Activated gamma-delta T cell (primary cell): ENCODE data around the gene TNFRSF6B.
"Not testable (repeated sequence)": the region's sequence is repeated elsewhere in the genome, so short reads cannot be mapped to it uniquely, and the experiment has no call there.

ENCODE experiments used
- DNase-seq: peaks from one replicate; lab custom pipeline; 2025; lab: John Stamatoyannopoulos, UW

Gene TNFRSF6B

GRCh38 chr20:63708301-63709148, 12.1 kb downstream of the TNFRSF6B start:
- DNase-seq: no peak

- DNase-seq: no peak
These were observed 12.7 kb downstream of the TNFRSF6B start for GRCh38 chr20:63709149-63709527.

GRCh38 chr20:63711085-63711645, 14.7 kb downstream of the TNFRSF6B start:
- DNase-seq: no peak

- no peak for DNase-seq
These were observed 15.7 kb downstream of the TNFRSF6B start for GRCh38 chr20:63712191-63712590.

- DNase-seq: no peak
These were observed 18.4 kb downstream of the TNFRSF6B start for GRCh38 chr20:63714858-63715257.

- no peak for DNase-seq
These were observed 22.5 kb downstream of the TNFRSF6B start for GRCh38 chr20:63718996-63719395.

GRCh38 chr20:63722967-63723622, 26.6 kb downstream of the TNFRSF6B start:
- DNase-seq: not testable (repeated sequence)

GRCh38 chr20:63730189-63730733, 33.8 kb downstream of the TNFRSF6B start:
- DNase-seq: not testable (repeated sequence)

GRCh38 chr20:63731410-63731809, 35.0 kb downstream of the TNFRSF6B start:
- DNase-seq: no peak

- DNase-seq: no peak
These were observed 36.0 kb downstream of the TNFRSF6B start for GRCh38 chr20:63732118-63733095.

GRCh38 chr20:63733117-63733516, 36.7 kb downstream of the TNFRSF6B start:
- no peak for DNase-seq

- DNase-seq: no peak
These were observed 37.2 kb downstream of the TNFRSF6B start for GRCh38 chr20:63733579-63734081.

- DNase-seq: no peak
These were observed 37.9 kb downstream of the TNFRSF6B start for GRCh38 chr20:63734111-63734945.

GRCh38 chr20:63734946-63735858, 38.8 kb downstream of the TNFRSF6B start:
- DNase-seq: no peak

GRCh38 chr20:63735859-63736718, 39.6 kb downstream of the TNFRSF6B start, which contains the start of gene LIME1:
LIME1 (plus strand) TSS chr20:63736664; CDS start chr20:63737550, 886 bp downstream.
- peak; percentile 70 for DNase-seq

GRCh38 chr20:63736893-63737694, 40.6 kb downstream of the TNFRSF6B start:
- peak; percentile 54 for DNase-seq

- DNase-seq: no peak
These were observed 41.2 kb downstream of the TNFRSF6B start for GRCh38 chr20:63737695-63737944.
